Measurements from ENCODE around the gene LRRC4C.

Gene LRRC4C

DNA sequence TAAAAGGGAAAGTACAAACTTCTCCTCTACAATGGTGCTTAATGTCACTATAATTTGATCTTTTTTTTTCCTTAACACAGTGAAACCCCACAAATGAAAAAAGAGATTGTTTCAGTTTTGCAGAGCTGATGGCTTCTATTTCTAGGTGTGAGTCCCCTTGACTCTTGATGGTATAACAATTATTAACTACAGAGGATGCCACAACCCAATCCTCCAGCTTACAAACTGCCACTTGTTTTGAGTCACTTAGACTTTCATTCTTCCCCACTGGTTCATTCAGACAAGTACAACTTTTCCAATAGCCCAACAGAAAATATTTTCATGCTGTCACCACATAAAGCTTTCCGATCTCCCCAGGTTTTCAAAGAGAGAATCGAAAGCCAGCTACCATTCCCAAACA is 812.2 kb downstream of the LRRC4C start:
- Histone ChIP-seq H2BK5ac (ENCODE audit: low read length) (no peak overlapping the region), H2BK12ac (ENCODE audit: low read length) (no peak overlapping the region)
- no CpG with 5 or more reads among the region's 2 CpGs for WGBS, 2 donors (ENCODE audit: extremely low coverage in 2 of 2, insufficient read length in 2 of 2, insufficient replicate concordance in 1 of 2)

DNA sequence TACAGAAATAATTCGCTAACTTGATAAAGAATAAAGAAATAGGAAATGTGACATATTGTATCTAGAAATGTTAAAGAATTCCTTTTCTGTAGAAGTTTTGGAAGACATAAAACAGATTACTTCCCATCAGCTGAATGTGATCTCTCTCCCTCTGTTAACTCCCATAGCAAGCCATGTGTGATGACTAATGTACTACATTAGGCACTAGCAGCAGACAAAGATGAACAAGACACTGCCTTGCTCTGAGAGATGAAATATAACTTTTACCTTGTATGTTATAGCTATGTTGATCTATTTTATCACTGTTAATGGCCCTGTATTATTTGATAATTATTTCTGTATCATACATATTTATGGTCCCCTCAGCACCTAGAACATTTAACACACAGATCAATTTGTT is 817.2 kb downstream of the LRRC4C start:
- H4K91ac ChIP-seq (ENCODE audit: low read depth, low read length, poor library complexity): no peak overlapping the region
- no peaks in the 10 kb centered on the region for H3K36me3 ChIP-seq (replicated peaks in 1 of 2; ENCODE audit: control insufficient read depth in 2 of 2, insufficient read depth in 2 of 2, low read length in 2 of 2)
- H2BK12ac ChIP-seq (ENCODE audit: low read length): no peak overlapping the region
- no peak overlapping the region for H3K18ac ChIP-seq (ENCODE audit: low read length)
- WGBS, 2 donors (ENCODE audit: extremely low coverage in 2 of 2, insufficient read length in 2 of 2, insufficient replicate concordance in 1 of 2): no CpG with 5 or more reads among the region's 1 CpG
- H3K4ac ChIP-seq (ENCODE audit: low read length): no peak overlapping the region
- no peaks in the 10 kb centered on the region for H3K9me3 ChIP-seq (replicated peaks in 1 of 2; ENCODE audit: control insufficient read depth in 2 of 2, insufficient read depth in 1 of 2, low read depth in 1 of 2, low read length in 2 of 2)
- no peak overlapping the region for H2AFZ ChIP-seq (ENCODE audit: low read length)
- H3K27ac ChIP-seq (replicated peaks; ENCODE audit: low read length): no peak overlapping the region
- no peak overlapping the region for H3K4me2 ChIP-seq (ENCODE audit: insufficient read depth, low read length, poor library complexity, severe bottlenecking)
- no peak overlapping the region for H4K8ac ChIP-seq (ENCODE audit: low read depth, low read length)
- no peak overlapping the region for H3K9ac ChIP-seq (ENCODE audit: low read depth, low read length, poor library complexity)
- no peak overlapping the region for H2BK120ac ChIP-seq (ENCODE audit: low read depth, low read length)
- H3K4me3 ChIP-seq (ENCODE audit: low read length in 2 of 2): no peak overlapping the region
- no peak overlapping the region for H3K14ac ChIP-seq (ENCODE audit: low read length)
- H3K79me1 ChIP-seq (ENCODE audit: low read depth, low read length): no peaks in the 10 kb centered on the region
- H2AK5ac ChIP-seq (ENCODE audit: low read depth, low read length): no peak overlapping the region
- no peak for DNase-seq (ENCODE audit: low spot score)
- H3K4me1 ChIP-seq (ENCODE audit: control insufficient read depth in 2 of 2, insufficient read depth in 1 of 2, low read depth in 1 of 2, low read length in 2 of 2): peaks cover 0 to 2% of the 10 kb centered on the region in 2 donors
- H2BK15ac ChIP-seq (ENCODE audit: low read length): no peak overlapping the region
- H2BK5ac ChIP-seq (ENCODE audit: low read length): no peak overlapping the region
- no peaks in the 10 kb centered on the region for H3K27me3 ChIP-seq (ENCODE audit: control insufficient read depth in 3 of 3, insufficient read depth in 3 of 3, low read depth in 1 of 3, low read length in 3 of 3)
- no peak overlapping the region for H3K23ac ChIP-seq (ENCODE audit: low read depth, low read length, poor library complexity)

More for the DNA sequence above, 812.2 kb downstream of the LRRC4C start:
- no peak overlapping the region for H3K4ac ChIP-seq (ENCODE audit: low read length)
- H3K23ac ChIP-seq (ENCODE audit: low read depth, low read length, poor library complexity): no peak overlapping the region
- no peak overlapping the region for H2BK15ac ChIP-seq (ENCODE audit: low read length)
- H3K4me2 ChIP-seq (ENCODE audit: insufficient read depth, low read length, poor library complexity, severe bottlenecking): no peak overlapping the region
- H3K27ac ChIP-seq (replicated peaks; ENCODE audit: low read length): no peak overlapping the region
- H3K4me3 ChIP-seq (ENCODE audit: low read length in 2 of 2): no peak overlapping the region
- H3K27me3 ChIP-seq (ENCODE audit: control insufficient read depth in 3 of 3, insufficient read depth in 3 of 3, low read depth in 1 of 3, low read length in 3 of 3): no peaks in the 10 kb centered on the region
- H3K18ac ChIP-seq (ENCODE audit: low read length): no peak overlapping the region
- no peaks in the 10 kb centered on the region for H3K36me3 ChIP-seq (replicated peaks in 1 of 2; ENCODE audit: control insufficient read depth in 2 of 2, insufficient read depth in 2 of 2, low read length in 2 of 2)
- H4K8ac ChIP-seq (ENCODE audit: low read depth, low read length): no peak overlapping the region
- H3K14ac ChIP-seq (ENCODE audit: low read length): no peak overlapping the region
- H4K91ac ChIP-seq (ENCODE audit: low read depth, low read length, poor library complexity): no peak overlapping the region
- no peaks in the 10 kb centered on the region for H3K79me1 ChIP-seq (ENCODE audit: low read depth, low read length)
- peaks cover 0 to 2% of the 10 kb centered on the region in 2 donors for H3K4me1 ChIP-seq (ENCODE audit: control insufficient read depth in 2 of 2, insufficient read depth in 1 of 2, low read depth in 1 of 2, low read length in 2 of 2)
- no peak overlapping the region for H2AFZ ChIP-seq (ENCODE audit: low read length)
- no peak overlapping the region for H2BK120ac ChIP-seq (ENCODE audit: low read depth, low read length)
- no peak for DNase-seq (ENCODE audit: low spot score)
- no peak overlapping the region for H3K9ac ChIP-seq (ENCODE audit: low read depth, low read length, poor library complexity)
- H3K9me3 ChIP-seq (replicated peaks in 1 of 2; ENCODE audit: control insufficient read depth in 2 of 2, insufficient read depth in 1 of 2, low read depth in 1 of 2, low read length in 2 of 2): no peaks in the 10 kb centered on the region
- H2AK5ac ChIP-seq (ENCODE audit: low read depth, low read length): no peak overlapping the region

DNA sequence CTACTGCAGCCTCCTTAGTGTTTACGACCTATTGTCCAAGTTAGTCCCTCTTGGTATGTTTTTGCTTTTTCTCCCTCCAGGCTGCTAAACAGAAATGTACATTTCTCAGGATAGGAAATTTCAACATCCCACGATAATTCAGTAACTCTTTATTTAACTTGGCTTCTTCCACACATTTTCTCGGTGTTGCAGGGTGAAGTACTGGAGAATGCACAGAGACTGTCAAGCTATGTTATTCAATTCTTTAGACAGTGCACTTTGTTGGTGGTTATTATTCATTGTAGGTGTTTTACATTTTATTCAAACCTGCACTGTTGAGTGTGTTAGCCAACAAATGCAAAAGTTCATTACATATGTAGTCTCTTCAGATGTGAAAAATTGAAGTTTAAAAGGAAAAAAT is 839.8 kb downstream of the LRRC4C start:
- no peak for DNase-seq (ENCODE audit: low spot score)
- no peak overlapping the region for H3K4ac ChIP-seq (ENCODE audit: low read length)
- H3K4me1 ChIP-seq (ENCODE audit: control insufficient read depth in 2 of 2, insufficient read depth in 1 of 2, low read depth in 1 of 2, low read length in 2 of 2): no peaks in the 10 kb centered on the region
- H2BK12ac ChIP-seq (ENCODE audit: low read length): no peak overlapping the region
- no peak overlapping the region for H3K14ac ChIP-seq (ENCODE audit: low read length)
- H2AFZ ChIP-seq (ENCODE audit: low read length): no peak overlapping the region
- no peak overlapping the region for H4K8ac ChIP-seq (ENCODE audit: low read depth, low read length)
- H3K18ac ChIP-seq (ENCODE audit: low read length): no peak overlapping the region
- H3K79me1 ChIP-seq (ENCODE audit: low read depth, low read length): no peaks in the 10 kb centered on the region
- no peaks in the 10 kb centered on the region for H3K9me3 ChIP-seq (replicated peaks in 1 of 2; ENCODE audit: control insufficient read depth in 2 of 2, insufficient read depth in 1 of 2, low read depth in 1 of 2, low read length in 2 of 2)
- no peaks in the 10 kb centered on the region for H3K27me3 ChIP-seq (ENCODE audit: control insufficient read depth in 3 of 3, insufficient read depth in 3 of 3, low read depth in 1 of 3, low read length in 3 of 3)
- WGBS, 2 donors (ENCODE audit: extremely low coverage in 2 of 2, insufficient read length in 2 of 2, insufficient replicate concordance in 1 of 2): no CpG with 5 or more reads among the region's 3 CpGs
- no peaks in the 10 kb centered on the region for H3K36me3 ChIP-seq (replicated peaks in 1 of 2; ENCODE audit: control insufficient read depth in 2 of 2, insufficient read depth in 2 of 2, low read length in 2 of 2)
- no peak overlapping the region for H3K4me3 ChIP-seq (ENCODE audit: low read length in 2 of 2)
- H2AK5ac ChIP-seq (ENCODE audit: low read depth, low read length): no peak overlapping the region
- no peak overlapping the region for H2BK5ac ChIP-seq (ENCODE audit: low read length)
- H2BK15ac ChIP-seq (ENCODE audit: low read length): no peak overlapping the region
- H2BK120ac ChIP-seq (ENCODE audit: low read depth, low read length): no peak overlapping the region
- H3K9ac ChIP-seq (ENCODE audit: low read depth, low read length, poor library complexity): no peak overlapping the region
- no peak overlapping the region for H3K27ac ChIP-seq (replicated peaks; ENCODE audit: low read length)
- no peak overlapping the region for H3K4me2 ChIP-seq (ENCODE audit: insufficient read depth, low read length, poor library complexity, severe bottlenecking)
- H3K23ac ChIP-seq (ENCODE audit: low read depth, low read length, poor library complexity): no peak overlapping the region
- no peak overlapping the region for H4K91ac ChIP-seq (ENCODE audit: low read depth, low read length, poor library complexity)

DNA sequence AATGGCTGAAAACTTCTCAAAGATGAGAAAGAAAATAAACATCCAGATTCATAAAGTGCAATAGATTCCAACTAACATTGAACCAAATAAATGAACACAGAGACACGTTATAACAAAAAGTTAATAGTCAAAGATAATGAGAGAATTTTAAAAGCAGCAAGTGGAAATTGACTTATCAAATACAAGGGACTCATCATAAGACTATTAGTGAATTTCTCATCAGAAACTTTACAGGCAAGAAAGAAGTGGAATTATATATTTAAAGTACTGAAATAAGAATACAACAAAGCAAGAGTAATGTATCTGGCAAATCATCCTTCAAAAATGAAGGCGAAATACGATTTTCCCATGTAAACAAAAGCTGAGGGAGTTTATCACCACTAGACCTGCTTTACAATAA is 852.7 kb downstream of the LRRC4C start:
- no CpG with 5 or more reads among the region's 3 CpGs for WGBS, 2 donors (ENCODE audit: extremely low coverage in 2 of 2, insufficient read length in 2 of 2, insufficient replicate concordance in 1 of 2)
- Histone ChIP-seq H3K4me1 (ENCODE audit: control insufficient read depth in 2 of 2, insufficient read depth in 1 of 2, low read depth in 1 of 2, low read length in 2 of 2) (peaks cover 0 to 2% of the 10 kb centered on the region in 2 donors), H2BK12ac (ENCODE audit: low read length) (no peak overlapping the region), H3K36me3 (replicated peaks in 1 of 2; ENCODE audit: control insufficient read depth in 2 of 2, insufficient read depth in 2 of 2, low read length in 2 of 2) (no peaks in the 10 kb centered on the region), H4K91ac (ENCODE audit: low read depth, low read length, poor library complexity) (no peak overlapping the region), H2AFZ (ENCODE audit: low read length) (no peak overlapping the region), H3K18ac (ENCODE audit: low read length) (no peak overlapping the region), H2BK15ac (ENCODE audit: low read length) (no peak overlapping the region), H2AK5ac (ENCODE audit: low read depth, low read length) (no peak overlapping the region), H3K79me1 (ENCODE audit: low read depth, low read length) (no peaks in the 10 kb centered on the region), H3K4ac (ENCODE audit: low read length) (no peak overlapping the region), H2BK5ac (ENCODE audit: low read length) (no peak overlapping the region), H3K27ac (replicated peaks; ENCODE audit: low read length) (no peak overlapping the region), H2BK120ac (ENCODE audit: low read depth, low read length) (no peak overlapping the region), H3K4me3 (ENCODE audit: low read length in 2 of 2) (no peak overlapping the region), H4K8ac (ENCODE audit: low read depth, low read length) (no peak overlapping the region), H3K23ac (ENCODE audit: low read depth, low read length, poor library complexity) (no peak overlapping the region), H3K9me3 (replicated peaks in 1 of 2; ENCODE audit: control insufficient read depth in 2 of 2, insufficient read depth in 1 of 2, low read depth in 1 of 2, low read length in 2 of 2) (peaks cover 6 to 7% of the 10 kb centered on the region in 2 donors), H3K4me2 (ENCODE audit: insufficient read depth, low read length, poor library complexity, severe bottlenecking) (no peak overlapping the region), H3K9ac (ENCODE audit: low read depth, low read length, poor library complexity) (no peak overlapping the region), H3K14ac (ENCODE audit: low read length) (no peak overlapping the region), H3K27me3 (ENCODE audit: control insufficient read depth in 3 of 3, insufficient read depth in 3 of 3, low read depth in 1 of 3, low read length in 3 of 3) (no peaks in the 10 kb centered on the region)
- DNase-seq (ENCODE audit: low spot score): no peak
